Measurements from ENCODE around the gene TRPM4.

- TF ChIP-seq GABPA (IDR thresholded peaks at IDR 0.05 in 1 of 2, conservative IDR thresholded peaks at IDR 0.05 in 1 of 2) (no peak), EGR1 (IDR thresholded peaks at IDR 0.05; ENCODE audit: low read depth in 2 of 2) (no peak), TAF1 (conservative IDR thresholded peaks at IDR 0.05) (no peak), YY1 (IDR thresholded peaks at IDR 0.05) (no peak), SP1 (IDR thresholded peaks at IDR 0.05) (no peak), REST (IDR thresholded peaks at IDR 0.05) (no peak), RAD21 (IDR thresholded peaks at IDR 0.05) (no peak), RXRA (IDR thresholded peaks at IDR 0.05) (no peak), FOXA1 (IDR thresholded peaks at IDR 0.05) (no peak), JUND (IDR thresholded peaks at IDR 0.05) (no peak)
- TF ChIP-seq, protein P1, sequence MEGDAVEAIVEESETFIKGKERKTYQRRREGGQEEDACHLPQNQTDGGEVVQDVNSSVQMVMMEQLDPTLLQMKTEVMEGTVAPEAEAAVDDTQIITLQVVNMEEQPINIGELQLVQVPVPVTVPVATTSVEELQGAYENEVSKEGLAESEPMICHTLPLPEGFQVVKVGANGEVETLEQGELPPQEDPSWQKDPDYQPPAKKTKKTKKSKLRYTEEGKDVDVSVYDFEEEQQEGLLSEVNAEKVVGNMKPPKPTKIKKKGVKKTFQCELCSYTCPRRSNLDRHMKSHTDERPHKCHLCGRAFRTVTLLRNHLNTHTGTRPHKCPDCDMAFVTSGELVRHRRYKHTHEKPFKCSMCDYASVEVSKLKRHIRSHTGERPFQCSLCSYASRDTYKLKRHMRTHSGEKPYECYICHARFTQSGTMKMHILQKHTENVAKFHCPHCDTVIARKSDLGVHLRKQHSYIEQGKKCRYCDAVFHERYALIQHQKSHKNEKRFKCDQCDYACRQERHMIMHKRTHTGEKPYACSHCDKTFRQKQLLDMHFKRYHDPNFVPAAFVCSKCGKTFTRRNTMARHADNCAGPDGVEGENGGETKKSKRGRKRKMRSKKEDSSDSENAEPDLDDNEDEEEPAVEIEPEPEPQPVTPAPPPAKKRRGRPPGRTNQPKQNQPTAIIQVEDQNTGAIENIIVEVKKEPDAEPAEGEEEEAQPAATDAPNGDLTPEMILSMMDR (IDR thresholded peaks at IDR 0.05; ENCODE audit: low read depth, low read length, missing input control): no peak
- TF ChIP-seq, protein P2, sequence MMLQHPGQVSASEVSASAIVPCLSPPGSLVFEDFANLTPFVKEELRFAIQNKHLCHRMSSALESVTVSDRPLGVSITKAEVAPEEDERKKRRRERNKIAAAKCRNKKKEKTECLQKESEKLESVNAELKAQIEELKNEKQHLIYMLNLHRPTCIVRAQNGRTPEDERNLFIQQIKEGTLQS (IDR thresholded peaks at IDR 0.05): no peak
- TF ChIP-seq, protein P3, sequence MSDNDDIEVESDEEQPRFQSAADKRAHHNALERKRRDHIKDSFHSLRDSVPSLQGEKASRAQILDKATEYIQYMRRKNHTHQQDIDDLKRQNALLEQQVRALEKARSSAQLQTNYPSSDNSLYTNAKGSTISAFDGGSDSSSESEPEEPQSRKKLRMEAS (IDR thresholded peaks at IDR 0.05): no peak
- TF ChIP-seq, protein P4, sequence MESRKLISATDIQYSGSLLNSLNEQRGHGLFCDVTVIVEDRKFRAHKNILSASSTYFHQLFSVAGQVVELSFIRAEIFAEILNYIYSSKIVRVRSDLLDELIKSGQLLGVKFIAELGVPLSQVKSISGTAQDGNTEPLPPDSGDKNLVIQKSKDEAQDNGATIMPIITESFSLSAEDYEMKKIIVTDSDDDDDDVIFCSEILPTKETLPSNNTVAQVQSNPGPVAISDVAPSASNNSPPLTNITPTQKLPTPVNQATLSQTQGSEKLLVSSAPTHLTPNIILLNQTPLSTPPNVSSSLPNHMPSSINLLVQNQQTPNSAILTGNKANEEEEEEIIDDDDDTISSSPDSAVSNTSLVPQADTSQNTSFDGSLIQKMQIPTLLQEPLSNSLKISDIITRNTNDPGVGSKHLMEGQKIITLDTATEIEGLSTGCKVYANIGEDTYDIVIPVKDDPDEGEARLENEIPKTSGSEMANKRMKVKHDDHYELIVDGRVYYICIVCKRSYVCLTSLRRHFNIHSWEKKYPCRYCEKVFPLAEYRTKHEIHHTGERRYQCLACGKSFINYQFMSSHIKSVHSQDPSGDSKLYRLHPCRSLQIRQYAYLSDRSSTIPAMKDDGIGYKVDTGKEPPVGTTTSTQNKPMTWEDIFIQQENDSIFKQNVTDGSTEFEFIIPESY (IDR thresholded peaks at IDR 0.05): no peak
Measured at GRCh38 chr19:49173198-49173597, 15.6 kb downstream of the TRPM4 start.

All from liver (tissue), 3 donors.